ENCODE data around the gene NAT14.

NAT14 gene

GRCh38 chr19:55484593-55485438 lies at the start of gene NAT14:
Gene NAT14, plus strand, starts transcription at chr19:55485188. Its CDS starts 521 bp downstream, at chr19:55485709.
- H3K27ac ChIP-seq (ENCODE audit: low read length) = peak within 1 kb of the TSS; percentile 96
- no peaks in the 10 kb centered on the region for H3K27me3 ChIP-seq (ENCODE audit: control insufficient read depth in 1 of 2, insufficient read depth in 2 of 2, low read length in 2 of 2)
- peak within 1 kb of the TSS; percentile 62 to 75 for H3K9ac ChIP-seq (ENCODE audit: low read length in 2 of 2)
- H3K4me1 ChIP-seq (ENCODE audit: control insufficient read depth, insufficient read depth, low read length) = peaks cover 57% of the 10 kb centered on the region
- H3K4me3 ChIP-seq (ENCODE audit: low read length in 2 of 2) = peak within 1 kb of the TSS; percentile 65 to 78
- H3K36me3 ChIP-seq (ENCODE audit: control insufficient read depth in 2 of 2, insufficient read depth in 2 of 2, low read length in 2 of 2) = peaks cover 0 to 2% of the 10 kb centered on the region in 2 donors
- no peaks in the 10 kb centered on the region for H3K9me3 ChIP-seq (ENCODE audit: control insufficient read depth in 2 of 2, low read length in 2 of 2)

- H3K27me3 ChIP-seq (ENCODE audit: control insufficient read depth in 1 of 2, insufficient read depth in 2 of 2, low read length in 2 of 2) = peaks cover 61 to 63% of the 10 kb centered on the region in 2 donors
Measured at GRCh38 chr19:55436847-55437246, 48.1 kb upstream of the NAT14 start.

GRCh38 chr19:55437410-55437809 lies 47.6 kb upstream of the NAT14 start:
- H3K4me1 ChIP-seq (ENCODE audit: control insufficient read depth, insufficient read depth, low read length) = peaks cover 7% of the 10 kb centered on the region
- peaks cover 57 to 61% of the 10 kb centered on the region in 2 donors for H3K27me3 ChIP-seq (ENCODE audit: control insufficient read depth in 1 of 2, insufficient read depth in 2 of 2, low read length in 2 of 2)
- no peak overlapping the region for H3K9ac ChIP-seq (ENCODE audit: low read length in 2 of 2)

More at GRCh38 chr19:55436847-55437246, 48.1 kb upstream of the NAT14 start:
- Histone ChIP-seq H3K4me1 (ENCODE audit: control insufficient read depth, insufficient read depth, low read length) (peaks cover 4% of the 10 kb centered on the region), H3K9me3 (ENCODE audit: control insufficient read depth in 2 of 2, low read length in 2 of 2) (no peaks in the 10 kb centered on the region), H3K27ac (ENCODE audit: low read length) (no peak overlapping the region), H3K9ac (ENCODE audit: low read length in 2 of 2) (no peak overlapping the region), H3K4me3 (ENCODE audit: low read length in 2 of 2) (no peak overlapping the region), H3K36me3 (ENCODE audit: control insufficient read depth in 2 of 2, insufficient read depth in 2 of 2, low read length in 2 of 2) (no peaks in the 10 kb centered on the region)

GRCh38 chr19:55439052-55439451 lies 45.9 kb upstream of the NAT14 start:
- Histone ChIP-seq H3K4me3 (ENCODE audit: low read length in 2 of 2) (no peak overlapping the region), H3K36me3 (ENCODE audit: control insufficient read depth in 2 of 2, insufficient read depth in 2 of 2, low read length in 2 of 2) (no peaks in the 10 kb centered on the region), H3K9me3 (ENCODE audit: control insufficient read depth in 2 of 2, low read length in 2 of 2) (no peaks in the 10 kb centered on the region), H3K9ac (ENCODE audit: low read length in 2 of 2) (no peak overlapping the region), H3K27me3 (ENCODE audit: control insufficient read depth in 1 of 2, insufficient read depth in 2 of 2, low read length in 2 of 2) (peaks cover 56% of the 10 kb centered on the region in 2 donors), H3K27ac (ENCODE audit: low read length) (no peak overlapping the region), H3K4me1 (ENCODE audit: control insufficient read depth, insufficient read depth, low read length) (peaks cover 7% of the 10 kb centered on the region)

More at GRCh38 chr19:55437410-55437809, 47.6 kb upstream of the NAT14 start:
- H3K9me3 ChIP-seq (ENCODE audit: control insufficient read depth in 2 of 2, low read length in 2 of 2) = no peaks in the 10 kb centered on the region
- no peaks in the 10 kb centered on the region for H3K36me3 ChIP-seq (ENCODE audit: control insufficient read depth in 2 of 2, insufficient read depth in 2 of 2, low read length in 2 of 2)
- H3K27ac ChIP-seq (ENCODE audit: low read length) = no peak overlapping the region
- no peak overlapping the region for H3K4me3 ChIP-seq (ENCODE audit: low read length in 2 of 2)

GRCh38 chr19:55440411-55441105 lies 44.4 kb upstream of the NAT14 start:
- Histone ChIP-seq H3K27ac (ENCODE audit: low read length) (no peak overlapping the region), H3K9ac (ENCODE audit: low read length in 2 of 2) (no peak overlapping the region), H3K4me3 (ENCODE audit: low read length in 2 of 2) (no peak overlapping the region), H3K27me3 (ENCODE audit: control insufficient read depth in 1 of 2, insufficient read depth in 2 of 2, low read length in 2 of 2) (peaks cover 62 to 67% of the 10 kb centered on the region in 2 donors), H3K36me3 (ENCODE audit: control insufficient read depth in 2 of 2, insufficient read depth in 2 of 2, low read length in 2 of 2) (no peaks in the 10 kb centered on the region), H3K4me1 (ENCODE audit: control insufficient read depth, insufficient read depth, low read length) (peaks cover 7% of the 10 kb centered on the region), H3K9me3 (ENCODE audit: control insufficient read depth in 2 of 2, low read length in 2 of 2) (no peaks in the 10 kb centered on the region)

- H3K27me3 ChIP-seq (ENCODE audit: control insufficient read depth in 1 of 2, insufficient read depth in 2 of 2, low read length in 2 of 2) = peaks cover 62 to 71% of the 10 kb centered on the region in 2 donors
- H3K4me3 ChIP-seq (ENCODE audit: low read length in 2 of 2) = no peak overlapping the region
- no peak overlapping the region for H3K9ac ChIP-seq (ENCODE audit: low read length in 2 of 2)
- no peaks in the 10 kb centered on the region for H3K9me3 ChIP-seq (ENCODE audit: control insufficient read depth in 2 of 2, low read length in 2 of 2)
- peaks cover 7% of the 10 kb centered on the region for H3K4me1 ChIP-seq (ENCODE audit: control insufficient read depth, insufficient read depth, low read length)
- H3K36me3 ChIP-seq (ENCODE audit: control insufficient read depth in 2 of 2, insufficient read depth in 2 of 2, low read length in 2 of 2) = no peaks in the 10 kb centered on the region
- H3K27ac ChIP-seq (ENCODE audit: low read length) = no peak overlapping the region
Measured at GRCh38 chr19:55441319-55441691, 43.7 kb upstream of the NAT14 start.

GRCh38 chr19:55441692-55442321 lies 43.2 kb upstream of the NAT14 start:
- H3K27ac ChIP-seq (ENCODE audit: low read length) = no peak overlapping the region
- H3K4me1 ChIP-seq (ENCODE audit: control insufficient read depth, insufficient read depth, low read length) = peaks cover 7% of the 10 kb centered on the region
- H3K4me3 ChIP-seq (ENCODE audit: low read length in 2 of 2) = no peak overlapping the region
- H3K9me3 ChIP-seq (ENCODE audit: control insufficient read depth in 2 of 2, low read length in 2 of 2) = no peaks in the 10 kb centered on the region
- no peak overlapping the region for H3K9ac ChIP-seq (ENCODE audit: low read length in 2 of 2)
- peaks cover 61 to 71% of the 10 kb centered on the region in 2 donors for H3K27me3 ChIP-seq (ENCODE audit: control insufficient read depth in 1 of 2, insufficient read depth in 2 of 2, low read length in 2 of 2)
- H3K36me3 ChIP-seq (ENCODE audit: control insufficient read depth in 2 of 2, insufficient read depth in 2 of 2, low read length in 2 of 2) = no peaks in the 10 kb centered on the region

GRCh38 chr19:55442372-55442961 lies 42.5 kb upstream of the NAT14 start:
- Histone ChIP-seq H3K9me3 (ENCODE audit: control insufficient read depth in 2 of 2, low read length in 2 of 2) (no peaks in the 10 kb centered on the region), H3K36me3 (ENCODE audit: control insufficient read depth in 2 of 2, insufficient read depth in 2 of 2, low read length in 2 of 2) (no peaks in the 10 kb centered on the region), H3K27me3 (ENCODE audit: control insufficient read depth in 1 of 2, insufficient read depth in 2 of 2, low read length in 2 of 2) (peaks cover 59 to 67% of the 10 kb centered on the region in 2 donors), H3K4me1 (ENCODE audit: control insufficient read depth, insufficient read depth, low read length) (peaks cover 7% of the 10 kb centered on the region), H3K9ac (ENCODE audit: low read length in 2 of 2) (no peak overlapping the region), H3K4me3 (ENCODE audit: low read length in 2 of 2) (no peak overlapping the region), H3K27ac (ENCODE audit: low read length) (no peak overlapping the region)

- Histone ChIP-seq H3K27me3 (ENCODE audit: control insufficient read depth in 1 of 2, insufficient read depth in 2 of 2, low read length in 2 of 2) (peaks cover 58 to 67% of the 10 kb centered on the region in 2 donors), H3K4me1 (ENCODE audit: control insufficient read depth, insufficient read depth, low read length) (peaks cover 10% of the 10 kb centered on the region), H3K36me3 (ENCODE audit: control insufficient read depth in 2 of 2, insufficient read depth in 2 of 2, low read length in 2 of 2) (no peaks in the 10 kb centered on the region), H3K27ac (ENCODE audit: low read length) (no peak within 1 kb of the TSS), H3K4me3 (ENCODE audit: low read length in 2 of 2) (no peak within 1 kb of the TSS), H3K9me3 (ENCODE audit: control insufficient read depth in 2 of 2, low read length in 2 of 2) (no peaks in the 10 kb centered on the region), H3K9ac (ENCODE audit: low read length in 2 of 2) (no peak within 1 kb of the TSS)
Measured at GRCh38 chr19:55443045-55443823, 41.8 kb upstream of the NAT14 start, which contains the start of gene SHISA7. Gene SHISA7, minus strand, starts transcription at chr19:55443300. Its CDS starts 437 bp downstream, at chr19:55442863.

Measured in stomach smooth muscle (tissue), 2 donors.